IMR-90 (cell line): ENCODE data around the gene ZDHHC14. TPM values are rescaled to one million over a fixed set of nuclear protein-coding genes. Genes with fewer than 3 reads are reported as not detected.

ENCODE experiments used
- ATAC-seq: fragments of 200-7000 bp; cut with Tn5 transposase; 2 replicates; pipeline ENCODE4 v1.9.1; 2020; ENCODE audit warnings: low read depth, mild to moderate bottlenecking, moderate library complexity
- BruUV-seq: library from RNA; stranded (reverse); fragments of 400-500 nt; replicated peaks from 2 replicates; lab custom pipeline; 2021; lab: Mats Ljungman, UMichigan
- CTCF ChIA-PET: fragments of 300-600 bp; formaldehyde crosslinking; extraction: SDS; loops from one replicate; lab custom pipeline; 2021; ENCODE audit warnings: antibody characterized with exemption; lab: Yijun Ruan, JAX
- POLR2A ChIA-PET: fragments of 300-600 bp; sonication (Branson Sonifier 250); formaldehyde crosslinking; loops from one replicate; lab custom pipeline; 2022; ENCODE audit warnings: antibody characterized with exemption; ENCODE audit not compliant: unreplicated experiment; lab: Charles Lee
- DNase-seq: peaks from one replicate; pipeline ENCODE4 v3.0.0; 2013
- H2AFZ ChIP-seq: replicated peaks from 2 replicates; pipeline ENCODE3; 2013; ENCODE audit warnings: low read length, mild to moderate bottlenecking; ENCODE audit not compliant: poor library complexity
- H2AK5ac ChIP-seq: 2 replicates; pipeline ENCODE4 v1.6.1; 2013; ENCODE audit warnings: low read depth, low read length, inconsistent platforms
- H2AK9ac ChIP-seq: replicated peaks from 2 replicates; pipeline ENCODE3; 2013; ENCODE audit warnings: mild to moderate bottlenecking, low read depth, low read length, moderate library complexity; ENCODE audit not compliant: poor library complexity
- H2BK120ac ChIP-seq: 2 replicates; pipeline ENCODE4 v1.6.1; 2013; ENCODE audit warnings: low read depth, low read length, inconsistent platforms
- H2BK15ac ChIP-seq: 3 replicates; pipeline ENCODE4 v1.6.1; 2013; ENCODE audit warnings: low read depth, low read length, inconsistent platforms
- H2BK20ac ChIP-seq: 2 replicates; pipeline ENCODE4 v1.6.1; 2013; ENCODE audit warnings: low read depth, mild to moderate bottlenecking, inconsistent platforms, low read length, moderate library complexity
- H2BK5ac ChIP-seq: 2 replicates; pipeline ENCODE4 v1.6.1; 2013; ENCODE audit warnings: mild to moderate bottlenecking, low read depth, low read length, inconsistent platforms; ENCODE audit not compliant: poor library complexity, severe bottlenecking
- H3K14ac ChIP-seq: replicated peaks from 2 replicates; pipeline ENCODE4 v1.6.1; 2013; ENCODE audit warnings: low read depth, low read length, inconsistent platforms
- H3K18ac ChIP-seq: 2 replicates; pipeline ENCODE4 v1.6.1; 2013; ENCODE audit warnings: low read depth, low read length, control low read depth
- H3K23ac ChIP-seq: 2 replicates; pipeline ENCODE4 v1.6.1; 2013; ENCODE audit warnings: low read depth, low read length, inconsistent platforms
- H3K27ac ChIP-seq: 2 replicates; pipeline ENCODE4 v1.5.1; 2013; ENCODE audit warnings: mild to moderate bottlenecking, control low read depth, low read length; ENCODE audit not compliant: insufficient read depth
- H3K27me3 ChIP-seq: 2 replicates; pipeline ENCODE4 v1.6.1; 2013; ENCODE audit warnings: low read length; ENCODE audit not compliant: control insufficient read depth, insufficient read depth
- H3K36me3 ChIP-seq: 2 replicates; pipeline ENCODE4 v1.6.1; 2013; ENCODE audit warnings: low read length, mixed read lengths; ENCODE audit not compliant: control insufficient read depth, insufficient read depth
- H3K4ac ChIP-seq: 2 replicates; pipeline ENCODE4 v1.6.1; 2013; ENCODE audit warnings: low read depth, low read length, inconsistent platforms
- H3K4me1 ChIP-seq: 2 replicates; pipeline ENCODE4 v1.6.1; 2013; ENCODE audit warnings: low read length, mixed read lengths; ENCODE audit not compliant: control insufficient read depth, insufficient read depth
- H3K4me2 ChIP-seq: 2 replicates; pipeline ENCODE4 v1.6.1; 2013; ENCODE audit warnings: low read depth, mild to moderate bottlenecking, control low read depth, low read length, moderate library complexity
- H3K4me3 ChIP-seq: 2 replicates; pipeline ENCODE4 v1.5.1; 2013; ENCODE audit warnings: low read depth, mild to moderate bottlenecking, control low read depth, low read length, moderate library complexity; ENCODE audit not compliant: insufficient read depth
- H3K56ac ChIP-seq: 2 replicates; pipeline ENCODE4 v1.6.1; 2013; ENCODE audit warnings: low read length, inconsistent platforms; ENCODE audit not compliant: insufficient read depth; ENCODE audit errors: extremely low read depth
- H3K79me1 ChIP-seq, 2 experiments: 2 replicates each; pipeline ENCODE4 v1.6.1; 2013; ENCODE audit warnings: low read length in 2 of 2, inconsistent platforms in 1 of 2, low read depth in 1 of 2
- H3K9ac ChIP-seq: 2 replicates; pipeline ENCODE4 v1.6.1; 2013; ENCODE audit warnings: low read depth, low read length, control low read depth
- H3K9me1 ChIP-seq: 2 replicates; pipeline ENCODE4 v1.6.1; 2013; ENCODE audit warnings: low read length, inconsistent platforms; ENCODE audit not compliant: insufficient read depth
- H3K9me3 ChIP-seq: 2 replicates; pipeline ENCODE4 v1.6.1; 2013; ENCODE audit warnings: low read length; ENCODE audit not compliant: control insufficient read depth, insufficient read depth
- H4K20me1 ChIP-seq: 2 replicates; pipeline ENCODE4 v1.6.1; 2013; ENCODE audit warnings: low read length, inconsistent platforms; ENCODE audit not compliant: insufficient read depth
- H4K5ac ChIP-seq: 2 replicates; pipeline ENCODE4 v1.6.1; 2013; ENCODE audit warnings: mild to moderate bottlenecking, low read depth, low read length, control low read depth
- H4K8ac ChIP-seq, 2 experiments: 2 replicates each; pipeline ENCODE4 v1.6.1; 2013; ENCODE audit warnings: low read depth in 2 of 2, low read length in 2 of 2, control low read depth in 1 of 2, inconsistent platforms in 1 of 2
- H4K91ac ChIP-seq: 2 replicates; pipeline ENCODE4 v1.6.1; 2013; ENCODE audit warnings: low read depth, low read length, inconsistent platforms; ENCODE audit not compliant: insufficient read depth
- BHLHE40 ChIP-seq: fragments of 150-350 bp; IDR thresholded peaks from 2 replicates; pipeline ENCODE4 v1.6.1; 2016; ENCODE audit warnings: mild to moderate bottlenecking, low read depth, low read length
- CHD1 ChIP-seq: IDR thresholded peaks from 2 replicates; pipeline ENCODE4 v1.6.1; 2012; ENCODE audit warnings: low read depth, low read length, improper control_type of control experiment
- CTCF ChIP-seq: conservative IDR thresholded peaks from 2 replicates; pipeline ENCODE4 v1.5.1; 2012; ENCODE audit warnings: mild to moderate bottlenecking, low read depth, low read length, improper control_type of control experiment
- ELK1 ChIP-seq: fragments of 150-350 bp; IDR thresholded peaks from 2 replicates; pipeline ENCODE4 v1.6.1; 2016; ENCODE audit warnings: low read depth, mild to moderate bottlenecking, low read length, moderate library complexity, borderline replicate concordance
- FOS ChIP-seq: fragments of 150-350 bp; IDR thresholded peaks from 2 replicates; pipeline ENCODE4 v1.6.1; 2016; ENCODE audit warnings: low read depth, low read length
- MAFK ChIP-seq: IDR thresholded peaks from 2 replicates; pipeline ENCODE4 v1.6.1; 2012; ENCODE audit warnings: low read depth, low read length, improper control_type of control experiment
- MAZ ChIP-seq: IDR thresholded peaks from 2 replicates; pipeline ENCODE4 v1.6.1; 2012; ENCODE audit warnings: low read depth, mild to moderate bottlenecking, low read length, improper control_type of control experiment, moderate library complexity, borderline replicate concordance
- NFE2L2 ChIP-seq: fragments of 150-350 bp; IDR thresholded peaks from 2 replicates; pipeline ENCODE4 v1.6.1; 2016; ENCODE audit warnings: low read depth, mild to moderate bottlenecking, low read length
- POLR2A ChIP-seq: IDR thresholded peaks from 2 replicates; pipeline ENCODE4 v1.6.1; 2012; ENCODE audit warnings: mild to moderate bottlenecking, low read depth, low read length
- RAD21 ChIP-seq: IDR thresholded peaks from 2 replicates; pipeline ENCODE4 v1.6.1; 2012; ENCODE audit warnings: low read length, improper control_type of control experiment
- RCOR1 ChIP-seq: IDR thresholded peaks from 2 replicates; pipeline ENCODE4 v1.6.1; 2012; ENCODE audit warnings: mild to moderate bottlenecking, low read length, improper control_type of control experiment; ENCODE audit not compliant: insufficient replicate concordance
- RFX5 ChIP-seq: IDR thresholded peaks from 2 replicates; pipeline ENCODE4 v1.8.0; 2012; ENCODE audit warnings: low read depth, mild to moderate bottlenecking, low read length, moderate library complexity
- SMC3 ChIP-seq: fragments of 150-350 bp; IDR thresholded peaks from 2 replicates; pipeline ENCODE4 v1.6.1; 2016; ENCODE audit warnings: low read depth, mild to moderate bottlenecking, antibody characterized with exemption, low read length, moderate library complexity
- USF2 ChIP-seq: fragments of 150-350 bp; IDR thresholded peaks from 2 replicates; pipeline ENCODE4 v1.6.1; 2017; ENCODE audit warnings: mild to moderate bottlenecking, antibody characterized with exemption, low read length, low read depth
- WGBS, 2 experiments: methylation state at CpG; one replicate each; pipeline versions ENCODE4 v1.1.5 to v1.1.7; 2013; ENCODE audit warnings: missing lambda C conversion rate in 2 of 2; ENCODE audit not compliant: insufficient read length in 1 of 2; ENCODE audit errors: extremely low coverage in 2 of 2; 5-methylcytosine and 5-hydroxymethylcytosine counted together
- dilution Hi-C: fragments of 300-500 bp; cut with HindIII; formaldehyde crosslinking; loops from one replicate; pipeline ENCODE4 v1.14.3; 2018; ENCODE audit warnings: low sequenced_read_pairs; ENCODE audit not compliant: unreplicated experiment
- in situ Hi-C: fragments of 300-500 bp; cut with MboI; formaldehyde crosslinking; loops from 3 replicates; pipeline ENCODE4 v1.14.3; 2019; ENCODE audit warnings: low sequenced_read_pairs, inconsistent platforms, mixed read lengths
- intact Hi-C: fragments of 100-400 bp; cut with micrococcal nuclease; formaldehyde crosslinking; loops from 2 replicates; pipeline ENCODE4 v1.10.0; 2022
- polyA plus RNA-seq, 3 experiments: library from polyadenylated mRNA; depleted of rRNA; stranded (reverse); fragments of >200 nt; gene quantifications; 2 replicates each; pipeline ENCODE4 v1.2.3, GENCODE V29; 2012; ENCODE audit warnings: low replicate concordance in 1 of 3
- total RNA-seq: library from RNA; depleted of rRNA; stranded (reverse); fragments of >200 nt; gene quantifications from 2 replicates; pipeline ENCODE4 v1.2.3, GENCODE V29; 2012

Gene ZDHHC14
- total and polyA plus RNA-seq, 2 of the 4 experiments (the other 2 are of a cell fraction) = 0.90 to 2.0 TPM

- Histone ChIP-seq H3K14ac (no peak overlapping the region), H3K56ac (no peak overlapping the region), H2BK20ac (no peak overlapping the region), H2AK5ac (no peak overlapping the region), H4K8ac (no peak overlapping the region), H3K4ac (no peak overlapping the region), H3K23ac (no peak overlapping the region), H4K20me1 (peaks cover 4% of the 10 kb centered on the region; the same call in 1 of the 2 replicates), H2BK15ac (no peak overlapping the region), H3K9me1 (0 out of 2 replicates have a peak, but pooled peaks cover 4% of the 10 kb centered on the region), H3K27me3 (no peaks in the 10 kb centered on the region), H3K9ac (no peak overlapping the region), H3K18ac (no peak overlapping the region), H3K9me3 (no peaks in the 10 kb centered on the region), H2BK120ac (no peak overlapping the region), H4K91ac (no peak overlapping the region), H3K27ac (no peak overlapping the region), H3K79me1 (no peaks in the 10 kb centered on the region; a peak in 1 of 4 replicates), H2BK5ac (no peak overlapping the region), H3K36me3 (no peaks in the 10 kb centered on the region), H2AFZ (no peak overlapping the region), H3K4me1 (no peaks in the 10 kb centered on the region), H3K4me3 (no peak overlapping the region), H2AK9ac (no peak overlapping the region), H4K5ac (no peak overlapping the region), H3K4me2 (no peak overlapping the region)
- in situ Hi-C loops (no loop called here), dilution Hi-C loops (no loop called here), intact Hi-C loops (no loop called here)
- CTCF ChIA-PET = no interaction called here
- no TSS peak for BruUV-seq
- ATAC-seq (no peak), DNase-seq (no peak)
- POLR2A ChIA-PET = interaction anchor here (0.7 kb wide), 1 partner anchor 12 kb away, joined by 3 read pairs; no protein-coding TSS in a partner anchor
- TF ChIP-seq FOS (no peak), BHLHE40 (no peak), MAZ (no peak), MAFK (no peak), ELK1 (no peak), CHD1 (no peak), USF2 (no peak), RFX5 (no peak), RAD21 (no peak), NFE2L2 (no peak), CTCF (no peak), RCOR1 (no peak), SMC3 (no peak), POLR2A (no peak)
- 80% methylated on average over 1 of the region's 7 CpGs; no CpG with 5 or more reads in 1 of the 2 experiments for WGBS, 2 experiments
Observed at GRCh38 chr6:157406661-157407060, 25.7 kb downstream of the ZDHHC14 start.
